Left ventricle myocardium superior (tissue), 1 donor: ENCODE measurements around the gene BACH2. TPM values are rescaled to one million over a fixed set of nuclear protein-coding genes. Genes with fewer than 3 reads are reported as not detected.

Experiments used
- ATAC-seq: fragments of 200-7000 bp; cut with Tn5 transposase; one replicate; pipeline ENCODE4 v1.9.1; 2020; ENCODE audit warnings: mild to moderate bottlenecking, moderate library complexity
- DNase-seq: peaks from one replicate; pipeline ENCODE4 v3.0.0-alpha.2; 2020
- intact Hi-C: fragments of 100-400 bp; cut with micrococcal nuclease; formaldehyde crosslinking; loops from one replicate; pipeline ENCODE4 v1.11.0; 2022
- microRNA-seq: library from miRNA; unstranded; fragments of <30 nt; microRNA quantifications from one replicate; pipeline ENCODE4 v1.2.0, GENCODE V29; 2020; ENCODE audit warnings: borderline number of aligned reads
- total RNA-seq: library from RNA; stranded (reverse); fragmentation: NEBNext Ultra II Directional; extraction: Animal tissue kit (Norgen Biotek cat#: 25700); gene quantifications from one replicate; pipeline ENCODE4 v1.2.1, GENCODE V29; 2021
- donor health status: DM: no; HTN: yes; CAD: no; lungs with severe emphysema.

The BACH2 gene
- total RNA-seq, 1 donor from 2014 or later, result 1.5 TPM

- DNase-seq, result no peak
- intact Hi-C loops, result no loop called here
- ATAC-seq, result no peak
These were observed 408.5 kb downstream of the BACH2 start for GRCh38 chr6:89888138-89888514.

GRCh38 chr6:89887452-89888137, 409.0 kb downstream of the BACH2 start:
- no peak for DNase-seq
- intact Hi-C loops, result no loop called here
- ATAC-seq, result no peak

GRCh38 chr6:89886378-89887120, 410.1 kb downstream of the BACH2 start:
- DNase-seq (no peak), ATAC-seq (no peak)
- intact Hi-C loops, result no loop called here

Small RNAs within 50 kb of the gene (microRNA-seq; reads per million reads assigned to microRNA genes)
- gene MIR4464, result not detected
